ENCODE measurements around the gene ATXN2.

ATXN2 gene

GRCh38 chr12:111580737-111581136, 18.4 kb downstream of the ATXN2 start:
- intact Hi-C loops (cut with DNase I; ENCODE audit: low total_unique reads): no loop called here

GRCh38 chr12:111580119-111580425, 19.0 kb downstream of the ATXN2 start:
- peaks cover 0 to 51% (median 9%) of the 10 kb centered on the region in 4 donors for H3K4me1 ChIP-seq
- H3K27ac ChIP-seq: no peak overlapping the region
- intact Hi-C loops (cut with DNase I; ENCODE audit: low total_unique reads): no loop called here
- no peak for DNase-seq
- no peaks in the 10 kb centered on the region for H3K9me3 ChIP-seq
- TF ChIP-seq CTCF (IDR thresholded peaks at IDR 0.05): no peak
- no peak overlapping the region for H3K4me3 ChIP-seq
- H3K27me3 ChIP-seq: no peaks in the 10 kb centered on the region
- H3K36me3 ChIP-seq: peaks cover 0 to 5% (median 0%) of the 10 kb centered on the region in 3 donors

More at GRCh38 chr12:111580737-111581136, 18.4 kb downstream of the ATXN2 start:
- Histone ChIP-seq H3K9me3 (no peaks in the 10 kb centered on the region), H3K4me3 (no peak overlapping the region), H3K27ac (no peak overlapping the region), H3K36me3 (peaks cover 0 to 5% (median 0%) of the 10 kb centered on the region in 3 donors), H3K27me3 (no peaks in the 10 kb centered on the region), H3K4me1 (peaks cover 0 to 58% (median 12%) of the 10 kb centered on the region in 4 donors)
- TF ChIP-seq CTCF (IDR thresholded peaks at IDR 0.05): no peak
- no peak for DNase-seq

- H3K4me3 ChIP-seq: no peak overlapping the region
- no peak overlapping the region for H3K27ac ChIP-seq
- no peak for DNase-seq
- H3K27me3 ChIP-seq: no peaks in the 10 kb centered on the region
- no peaks in the 10 kb centered on the region for H3K9me3 ChIP-seq
- no peak for TF ChIP-seq CTCF (IDR thresholded peaks at IDR 0.05)
- H3K4me1 ChIP-seq: peaks cover 0 to 40% (median 8%) of the 10 kb centered on the region in 4 donors
- peaks cover 0 to 5% (median 0%) of the 10 kb centered on the region in 3 donors for H3K36me3 ChIP-seq
- intact Hi-C loops (cut with DNase I; ENCODE audit: low total_unique reads): no loop called here
Measured at GRCh38 chr12:111578971-111579340, 20.2 kb downstream of the ATXN2 start.

- H3K4me1 ChIP-seq: peaks cover 0 to 39% (median 8%) of the 10 kb centered on the region in 4 donors
Measured at GRCh38 chr12:111578276-111578970, 20.7 kb downstream of the ATXN2 start.

GRCh38 chr12:111574797-111575443, 24.2 kb downstream of the ATXN2 start:
- no peak for TF ChIP-seq CTCF (IDR thresholded peaks at IDR 0.05)
- Histone ChIP-seq H3K9me3 (no peaks in the 10 kb centered on the region), H3K4me3 (no peak overlapping the region), H3K27me3 (no peaks in the 10 kb centered on the region), H3K36me3 (peaks cover 0 to 4% (median 0%) of the 10 kb centered on the region in 3 donors), H3K4me1 (peaks cover 0 to 32% (median 16%) of the 10 kb centered on the region in 4 donors), H3K27ac (no peak overlapping the region)
- intact Hi-C loops (cut with DNase I; ENCODE audit: low total_unique reads): no loop called here
- DNase-seq: no peak

More at GRCh38 chr12:111578276-111578970, 20.7 kb downstream of the ATXN2 start:
- Histone ChIP-seq H3K27me3 (no peaks in the 10 kb centered on the region), H3K27ac (no peak overlapping the region), H3K9me3 (no peaks in the 10 kb centered on the region), H3K4me3 (no peak overlapping the region), H3K36me3 (peaks cover 0 to 5% (median 0%) of the 10 kb centered on the region in 3 donors)
- intact Hi-C loops (cut with DNase I; ENCODE audit: low total_unique reads): no loop called here
- no peak for DNase-seq
- TF ChIP-seq CTCF (IDR thresholded peaks at IDR 0.05): no peak
